Aorta (tissue), 5 donors: Measurements from ENCODE around the gene TNFSF9. TPM values are rescaled to one million over a fixed set of nuclear protein-coding genes. Genes with fewer than 3 reads are reported as not detected.
A peak's percentile ranks its signal among the peaks of the same experiment; 100 is the strongest.

Source experiments
- ATAC-seq: fragments of 200-7000 bp; cut with Tn5 transposase; one replicate; pipeline ENCODE4 v1.9.1; 2022; ENCODE audit warnings: moderate library complexity; ENCODE audit not compliant: low FRiP score
- DNase-seq, 2 donors: peaks; one replicate each; pipeline ENCODE4 v3.0.0-alpha.2; 2020
- H3K27ac ChIP-seq, 2 donors: one replicate each; pipeline ENCODE4 v1.5.1; 2013; ENCODE audit warnings: low read length in 2 of 2, mild to moderate bottlenecking in 2 of 2, moderate library complexity in 2 of 2, control low read depth in 1 of 2, inconsistent platforms in 1 of 2, low read depth in 1 of 2
- H3K27me3 ChIP-seq, 2 donors: one replicate each; pipeline ENCODE4 v1.6.1; 2013; ENCODE audit warnings: control low read depth in 1 of 2, low read length in 1 of 2, mild to moderate bottlenecking in 1 of 2, moderate library complexity in 1 of 2; ENCODE audit not compliant: insufficient read depth in 2 of 2, control insufficient read depth in 1 of 2
- H3K36me3 ChIP-seq, 2 donors: one replicate each; pipeline ENCODE4 v1.6.1; 2013; ENCODE audit warnings: control low read depth in 1 of 2, low read length in 1 of 2, mild to moderate bottlenecking in 1 of 2; ENCODE audit not compliant: insufficient read depth in 2 of 2, control insufficient read depth in 1 of 2
- H3K4me1 ChIP-seq, 2 donors: one replicate each; pipeline ENCODE4 v1.6.1; 2013; ENCODE audit warnings: low read length in 2 of 2, control low read depth in 1 of 2, mild to moderate bottlenecking in 1 of 2, moderate library complexity in 1 of 2; ENCODE audit not compliant: insufficient read depth in 2 of 2, control insufficient read depth in 1 of 2
- H3K4me3 ChIP-seq, 2 donors: one replicate each; pipeline ENCODE4 v1.5.1; 2013; ENCODE audit warnings: low read length in 2 of 2, control low read depth in 1 of 2, mild to moderate bottlenecking in 1 of 2
- H3K9me3 ChIP-seq: one replicate; pipeline ENCODE4 v1.6.1; 2013; ENCODE audit warnings: mild to moderate bottlenecking, low read length; ENCODE audit not compliant: control insufficient read depth
- WGBS, 2 donors: extraction: QIAGEN DNeasy Blood & Tissue Kit; methylation state at CpG; one replicate each; pipeline ENCODE4 v1.1.7; 2013; 5-methylcytosine and 5-hydroxymethylcytosine counted together
- intact Hi-C, 2 donors: fragments of 100-400 bp; cut with DNase I; formaldehyde crosslinking; loops; one replicate each; pipeline versions ENCODE4 v1.14.2 to v1.15.0; 2022
- polyA plus RNA-seq, 2 donors: library from polyadenylated mRNA; stranded (reverse); fragments of 200-250 nt; gene quantifications; one replicate each; pipeline ENCODE4 v1.2.3, GENCODE V29; 2013
- total RNA-seq, 2 donors: library from RNA; stranded (reverse); fragmentation: NEBNext Ultra II Directional; extraction: Animal tissue kit (Norgen Biotek cat#: 25700); gene quantifications; one replicate each; pipeline ENCODE4 v1.2.1, GENCODE V29; 2021
- donor health status: healthy with polysubstance abuse.
- donor health status: Bipolar disorder and iron deficiency.
- donor health status: DM: no; HTN: no; CAD: no.
- donor health status: DM: no; HTN: no; CAD: no.
- donor health status: DM: yes; HTN: yes; CAD: no.

Gene TNFSF9
- total and polyA plus RNA-seq, 4 donors = 1.2 to 1.6 TPM; not detected in 2

GRCh38 chr19:6491802-6492592 lies 38.8 kb upstream of the TNFSF9 start:
- H3K4me1 ChIP-seq = no peaks in the 10 kb centered on the region
- ATAC-seq = no peak
- no peak for DNase-seq
- no peaks in the 10 kb centered on the region for H3K27me3 ChIP-seq
- H3K36me3 ChIP-seq = no peaks in the 10 kb centered on the region
- intact Hi-C loops = no loop called here
- no peak overlapping the region for H3K4me3 ChIP-seq
- 70 to 78% methylated on average over 4 of the region's 4 CpGs for WGBS, 2 donors
- H3K9me3 ChIP-seq = peaks cover 6% of the 10 kb centered on the region
- H3K27ac ChIP-seq = no peak overlapping the region

- Histone ChIP-seq H3K9me3 (peaks cover 6% of the 10 kb centered on the region), H3K4me3 (no peak overlapping the region), H3K36me3 (no peaks in the 10 kb centered on the region), H3K27me3 (no peaks in the 10 kb centered on the region), H3K4me1 (no peaks in the 10 kb centered on the region), H3K27ac (no peak overlapping the region)
- DNase-seq (no peak), ATAC-seq (no peak)
- intact Hi-C loops = no loop called here
- WGBS, 2 donors = 82 to 87% methylated on average over 8 of the region's 8 CpGs
Observed at GRCh38 chr19:6494438-6495036, 36.3 kb upstream of the TNFSF9 start.

GRCh38 chr19:6495947-6496346 lies 34.9 kb upstream of the TNFSF9 start:
- Histone ChIP-seq H3K4me3 (no peak overlapping the region), H3K4me1 (no peaks in the 10 kb centered on the region), H3K36me3 (no peaks in the 10 kb centered on the region), H3K27me3 (no peaks in the 10 kb centered on the region), H3K9me3 (peaks cover 6% of the 10 kb centered on the region), H3K27ac (no peak overlapping the region)
- DNase-seq (no peak), ATAC-seq (no peak)
- 92 to 94% methylated on average over 19 of the region's 19 CpGs for WGBS, 2 donors
- intact Hi-C loops = no loop called here

GRCh38 chr19:6498294-6499036 lies 32.4 kb upstream of the TNFSF9 start:
- intact Hi-C loops = no loop called here
- Histone ChIP-seq H3K4me3 (no peak overlapping the region), H3K27ac (no peak overlapping the region), H3K36me3 (no peaks in the 10 kb centered on the region), H3K4me1 (no peaks in the 10 kb centered on the region), H3K27me3 (no peaks in the 10 kb centered on the region), H3K9me3 (no peaks in the 10 kb centered on the region)
- no peak for ATAC-seq
- DNase-seq = no peak
- 76 to 78% methylated on average over 7 of the region's 7 CpGs for WGBS, 2 donors

- intact Hi-C loops = no loop called here
Observed at GRCh38 chr19:6499052-6499790, 31.6 kb upstream of the TNFSF9 start.

GRCh38 chr19:6500837-6501739 lies 29.7 kb upstream of the TNFSF9 start:
- Histone ChIP-seq H3K9me3 (no peaks in the 10 kb centered on the region), H3K36me3 (no peaks in the 10 kb centered on the region), H3K27me3 (no peaks in the 10 kb centered on the region), H3K27ac (no peak overlapping the region), H3K4me1 (no peaks in the 10 kb centered on the region), H3K4me3 (no peak overlapping the region)
- 50 to 54% methylated on average over 24 of the region's 24 CpGs for WGBS, 2 donors
- intact Hi-C loops = no loop called here
- ATAC-seq = no peak
- no peak for DNase-seq

More at GRCh38 chr19:6499052-6499790, 31.6 kb upstream of the TNFSF9 start:
- ATAC-seq (no peak), DNase-seq (no peak)
- Histone ChIP-seq H3K4me1 (no peaks in the 10 kb centered on the region), H3K4me3 (no peak overlapping the region), H3K9me3 (no peaks in the 10 kb centered on the region), H3K27me3 (no peaks in the 10 kb centered on the region), H3K36me3 (no peaks in the 10 kb centered on the region), H3K27ac (no peak overlapping the region)
- 70 to 78% methylated on average over 17 of the region's 17 CpGs for WGBS, 2 donors

GRCh38 chr19:6501740-6502648 lies 28.8 kb upstream of the TNFSF9 start, which contains the start of gene TUBB4A:
Gene TUBB4A (minus strand): TSS chr19:6502309. CDS start chr19:6502212, 97 bp downstream.
- 1% methylated on average over 48 to 71 of the region's 71 CpGs for WGBS, 2 donors
- intact Hi-C loops = no loop called here
- Histone ChIP-seq H3K4me3 (peak within 1 kb of the TSS in 1 of 2 donors; percentile 16), H3K27me3 (no peaks in the 10 kb centered on the region), H3K36me3 (no peaks in the 10 kb centered on the region), H3K4me1 (no peaks in the 10 kb centered on the region), H3K9me3 (no peaks in the 10 kb centered on the region), H3K27ac (no peak within 1 kb of the TSS)
- DNase-seq (no peak), ATAC-seq (peak; percentile 22)
